ENCODE results near the gene DESI1. TPM values are rescaled to one million over a fixed set of nuclear protein-coding genes. Genes with fewer than 3 reads are reported as not detected.
"Not testable (repeated sequence)": the region's sequence is repeated elsewhere in the genome, so short reads cannot be mapped to it uniquely, and the experiment has no call there.

Gene DESI1
- total RNA-seq: 10 to 100 TPM; 17.4 to 45.7 (median 24.5) TPM
- polyA plus RNA-seq: 10 to 100 TPM; 10.9 to 14.4 TPM
- total RNA-seq: 46.3 reads per million, percentile 69 among the genes with 10 or more reads in this experiment

GRCh38 chr22:41620589-41621098 lies at the start of gene DESI1:
Gene DESI1 (minus strand): TSS chr22:41621043. CDS start chr22:41620839, 204 bp downstream.
- POLR2A ChIA-PET: interaction anchor here (0.9 to 3.7 kb wide), 11 partner anchors 9 to 320 kb away, joined by 3 to 30 read pairs (median 4); partner anchors contain the start of genes CCDC134, PMM1, SNU13 and TOB2
- no peaks in the 10 kb centered on the region for H3K27me3 ChIP-seq (ENCODE audit: control insufficient read depth in 2 of 2, insufficient read depth in 2 of 2, low read length in 2 of 2)
- Mint-ChIP-seq H3K36me3 (peaks cover 0 to 14% (median 8%) of the 10 kb centered on the region in 5 donors), H3K27ac (peak within 1 kb of the TSS; percentile 95 to 100 (median 99)), H3K27me3 (peaks cover 0 to 3% (median 0%) of the 10 kb centered on the region in 5 donors), H3K9me3 (peaks cover 0 to 2% (median 0%) of the 10 kb centered on the region in 11 donors), H3K4me3 (peak within 1 kb of the TSS; percentile 93 to 99 (median 97)), H3K4me1 (peaks cover 22 to 64% (median 44%) of the 10 kb centered on the region in 7 donors)
- H3K4me1 ChIP-seq (ENCODE audit: control insufficient read depth in 2 of 2, insufficient read depth in 2 of 2, low read length in 2 of 2): peaks cover 18 to 20% of the 10 kb centered on the region in 2 donors
- peak within 1 kb of the TSS; percentile 99 for H3K4me3 ChIP-seq (ENCODE audit: low read length)
- H3K36me3 ChIP-seq (ENCODE audit: control insufficient read depth in 2 of 3, insufficient read depth in 3 of 3, low read length in 3 of 3): peaks cover 0 to 32% (median 0%) of the 10 kb centered on the region in 3 experiments
- intact Hi-C loops (cut with micrococcal nuclease): loop anchor here (1.0 to 5.0 kb wide), 18 partner anchors 30 to 801 kb away; partner anchors contain the start of genes ACO2 (in 2 of the 2), POLR3H (in 2 of the 2), RANGAP1 (in 2 of the 2) and SNU13 (in 2 of the 2)
- DNase-seq (peak in 1 of 9 donors; percentile 11), ATAC-seq (peak; percentile 21)
- no peaks in the 10 kb centered on the region for H3K9me3 ChIP-seq (ENCODE audit: control insufficient read depth in 2 of 3, low read length in 3 of 3)
- H3K27ac ChIP-seq (ENCODE audit: low read depth, low read length): peak within 1 kb of the TSS; percentile 99
- CTCF ChIA-PET: interaction anchor here (1.5 kb wide), 1 partner anchor 217 kb away, joined by 3 read pairs; no protein-coding TSS in a partner anchor

DNA sequence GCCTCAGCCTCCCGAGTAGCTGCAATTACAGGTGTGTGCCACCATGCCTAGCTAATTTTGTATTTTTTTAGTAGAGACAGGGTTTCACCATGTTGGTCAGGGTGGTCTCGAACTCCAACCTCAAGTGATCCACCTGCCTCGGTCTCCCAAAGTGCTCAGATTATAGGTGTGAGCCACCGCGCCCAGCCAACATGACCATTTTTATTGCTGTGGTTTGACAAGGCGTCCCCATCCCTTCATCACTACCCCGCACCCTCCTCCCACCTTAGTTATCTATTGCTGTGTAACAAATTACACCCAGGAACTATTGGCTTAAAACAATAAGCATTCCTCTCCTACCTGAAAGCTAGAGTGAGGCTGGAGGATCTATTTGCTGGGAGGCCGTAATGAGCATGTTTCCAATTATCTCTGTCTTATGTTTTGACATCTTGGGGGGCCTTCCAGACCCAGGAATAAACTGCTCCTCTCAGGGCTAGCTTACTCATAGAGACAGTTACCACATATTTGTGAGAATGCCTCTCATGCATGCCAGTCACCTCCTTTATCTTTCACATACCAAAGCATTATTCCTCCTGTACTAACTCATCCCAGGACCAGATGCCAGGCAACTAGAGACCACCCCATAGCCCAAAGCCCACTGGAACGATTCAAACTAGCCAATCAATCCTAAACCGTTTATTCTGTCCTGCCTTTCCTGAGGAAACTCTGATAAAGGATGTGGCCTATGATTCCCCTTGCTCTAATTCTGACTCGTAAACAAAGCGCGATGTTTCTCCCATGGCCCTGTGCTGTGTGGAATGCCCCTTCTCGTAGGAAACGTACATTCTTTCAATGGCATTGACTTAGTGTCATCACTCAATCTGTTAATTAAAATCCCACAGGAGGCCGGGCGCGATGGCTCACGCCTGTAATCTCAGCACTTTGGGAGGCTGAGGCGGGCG lies 48.4 kb upstream of the DESI1 start:
- H3K4me3 Mint-ChIP-seq: peak overlapping the region in 1 of 10 donors; percentile 13
- peaks cover 0 to 18% (median 3%) of the 10 kb centered on the region in 5 donors for H3K36me3 Mint-ChIP-seq
- Histone ChIP-seq H3K27me3 (ENCODE audit: control insufficient read depth in 2 of 2, insufficient read depth in 2 of 2, low read length in 2 of 2) (no peaks in the 10 kb centered on the region), H3K4me3 (ENCODE audit: low read length) (no peak overlapping the region), H3K36me3 (ENCODE audit: control insufficient read depth in 2 of 3, insufficient read depth in 3 of 3, low read length in 3 of 3) (peaks cover 0 to 27% (median 0%) of the 10 kb centered on the region in 3 experiments), H3K4me1 (ENCODE audit: control insufficient read depth in 2 of 2, insufficient read depth in 2 of 2, low read length in 2 of 2) (peaks cover 7% of the 10 kb centered on the region in 2 donors), H3K9me3 (ENCODE audit: control insufficient read depth in 2 of 3, low read length in 3 of 3) (no peaks in the 10 kb centered on the region), H3K27ac (ENCODE audit: low read depth, low read length) (no peak overlapping the region)
- no peaks in the 10 kb centered on the region for H3K27me3 Mint-ChIP-seq
- CTCF ChIA-PET: interaction anchor here (0.6 to 0.8 kb wide), 2 partner anchors 19 to 272 kb away, joined by 3 read pairs; no protein-coding TSS in a partner anchor
- ATAC-seq (no peak), DNase-seq (no peak)
- H3K27ac Mint-ChIP-seq: peak overlapping the region in 8 of 9 donors; percentile 9 to 78 (median 51)
- H3K9me3 Mint-ChIP-seq: no peaks in the 10 kb centered on the region
- POLR2A ChIA-PET: interaction anchor here (1.3 kb wide), 1 partner anchor 10 kb away, joined by 3 read pairs; no protein-coding TSS in a partner anchor
- peaks cover 0 to 29% (median 13%) of the 10 kb centered on the region in 7 donors for H3K4me1 Mint-ChIP-seq
- intact Hi-C loops (cut with micrococcal nuclease): loop anchor here in 1 of 2 donors (5.0 kb wide), 1 partner anchor 472 kb away; no protein-coding TSS in a partner anchor

DNA sequence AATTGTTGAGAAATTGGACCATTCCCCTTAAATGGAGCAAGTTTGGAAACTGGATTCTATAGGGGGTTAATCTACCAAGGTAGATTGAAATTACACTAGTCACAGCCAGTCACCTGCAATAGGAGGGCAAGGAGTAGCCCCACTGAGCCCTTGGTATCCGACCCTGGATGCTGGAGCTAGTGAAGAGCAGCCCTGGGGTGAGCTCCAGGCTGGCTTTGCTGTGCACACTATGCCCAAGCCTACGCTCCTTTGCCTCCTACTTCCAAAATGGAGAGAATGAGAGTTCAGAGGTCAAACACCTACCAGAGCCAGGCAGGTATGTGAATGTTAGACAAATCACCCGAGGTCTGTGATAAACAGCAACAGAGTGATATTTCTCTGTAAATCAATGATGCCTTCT lies 44.1 kb upstream of the DESI1 start:
- intact Hi-C loops (cut with micrococcal nuclease): loop anchor here in 1 of 2 donors (5.0 kb wide), 1 partner anchor 468 kb away; no protein-coding TSS in a partner anchor
- Histone ChIP-seq H3K36me3 (ENCODE audit: control insufficient read depth in 2 of 3, insufficient read depth in 3 of 3, low read length in 3 of 3) (peaks cover 10 to 55% (median 21%) of the 10 kb centered on the region in 3 experiments), H3K9me3 (ENCODE audit: control insufficient read depth in 2 of 3, low read length in 3 of 3) (no peaks in the 10 kb centered on the region), H3K4me3 (ENCODE audit: low read length) (no peak overlapping the region), H3K27me3 (ENCODE audit: control insufficient read depth in 2 of 2, insufficient read depth in 2 of 2, low read length in 2 of 2) (no peaks in the 10 kb centered on the region), H3K27ac (ENCODE audit: low read depth, low read length) (no peak overlapping the region), H3K4me1 (ENCODE audit: control insufficient read depth in 2 of 2, insufficient read depth in 2 of 2, low read length in 2 of 2) (peaks cover 7% of the 10 kb centered on the region in 2 donors)
- CTCF ChIA-PET: interaction anchor here (0.8 to 2.7 kb wide), 3 partner anchors 32 to 282 kb away, joined by 3 to 13 read pairs (median 3); partner anchors contain the start of gene CENPM
- no peaks in the 10 kb centered on the region for H3K9me3 Mint-ChIP-seq
- peaks cover 15 to 39% (median 21%) of the 10 kb centered on the region in 5 donors for H3K36me3 Mint-ChIP-seq
- POLR2A ChIA-PET: interaction anchor here (0.6 to 1.7 kb wide), 4 partner anchors 11 to 168 kb away, joined by 3 to 4 read pairs (median 4); partner anchors contain the start of genes DESI1, SREBF2 and XRCC6
- no peak overlapping the region for H3K4me3 Mint-ChIP-seq
- peaks cover 6 to 21% (median 10%) of the 10 kb centered on the region in 7 donors for H3K4me1 Mint-ChIP-seq
- peak overlapping the region in 6 of 9 donors; percentile 7 to 72 (median 40) for H3K27ac Mint-ChIP-seq
- DNase-seq (no peak), ATAC-seq (no peak)
- no peaks in the 10 kb centered on the region for H3K27me3 Mint-ChIP-seq

GRCh38 chr22:41664490-41664889 lies 43.6 kb upstream of the DESI1 start:
- peaks cover 15 to 40% (median 22%) of the 10 kb centered on the region in 5 donors for H3K36me3 Mint-ChIP-seq
- no peak overlapping the region for H3K27ac ChIP-seq (ENCODE audit: low read depth, low read length)

DNA sequence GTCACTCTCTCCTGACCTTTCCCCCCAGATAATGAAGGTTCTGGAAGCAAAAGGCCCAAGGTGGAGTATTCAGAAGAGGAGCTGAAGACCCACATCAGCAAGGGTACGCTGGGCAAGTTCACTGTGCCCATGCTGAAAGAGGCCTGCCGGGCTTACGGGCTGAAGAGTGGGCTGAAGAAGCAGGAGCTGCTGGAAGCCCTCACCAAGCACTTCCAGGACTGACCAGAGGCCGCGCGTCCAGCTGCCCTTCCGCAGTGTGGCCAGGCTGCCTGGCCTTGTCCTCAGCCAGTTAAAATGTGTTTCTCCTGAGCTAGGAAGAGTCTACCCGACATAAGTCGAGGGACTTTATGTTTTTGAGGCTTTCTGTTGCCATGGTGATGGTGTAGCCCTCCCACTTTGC lies 42.8 kb upstream of the DESI1 start:
- DNase-seq; H3K4me1 ChIP-seq (ENCODE audit: control insufficient read depth in 2 of 2, insufficient read depth in 2 of 2, low read length in 2 of 2); H3K27me3 ChIP-seq (ENCODE audit: control insufficient read depth in 2 of 2, insufficient read depth in 2 of 2, low read length in 2 of 2); intact Hi-C loops (cut with micrococcal nuclease); ATAC-seq; H3K4me3 Mint-ChIP-seq; H3K27me3 Mint-ChIP-seq; H3K9me3 Mint-ChIP-seq; H3K4me3 ChIP-seq (ENCODE audit: low read length); H3K9me3 ChIP-seq (ENCODE audit: control insufficient read depth in 2 of 3, low read length in 3 of 3); H3K27ac ChIP-seq (ENCODE audit: low read depth, low read length): not testable (repeated sequence)
- ChIA-PET CTCF (interaction anchor here (0.9 kb wide), 1 partner anchor 35 kb away, joined by 3 read pairs; the partner anchor contains the start of gene MEI1), POLR2A (interaction anchor here (1.5 kb wide), 1 partner anchor 43 kb away, joined by 3 read pairs; the partner anchor contains the start of genes DESI1 and XRCC6)
- Mint-ChIP-seq H3K27ac (peak overlapping the region in 6 of 9 donors; percentile 7 to 58 (median 40)), H3K36me3 (peaks cover 15 to 40% (median 22%) of the 10 kb centered on the region in 5 donors), H3K4me1 (peaks cover 6 to 15% (median 10%) of the 10 kb centered on the region in 7 donors)
- peaks cover 10 to 68% (median 26%) of the 10 kb centered on the region in 3 experiments for H3K36me3 ChIP-seq (ENCODE audit: control insufficient read depth in 2 of 3, insufficient read depth in 3 of 3, low read length in 3 of 3)

More at GRCh38 chr22:41664490-41664889, 43.6 kb upstream of the DESI1 start:
- ChIA-PET CTCF (interaction anchor here (1.0 kb wide), 1 partner anchor 276 kb away, joined by 3 read pairs; no protein-coding TSS in a partner anchor), POLR2A (interaction anchor here (1.0 to 1.5 kb wide), 2 partner anchors 10 to 43 kb away, joined by 3 to 4 read pairs; partner anchors contain the start of genes DESI1 and XRCC6)
- Mint-ChIP-seq H3K9me3 (no peaks in the 10 kb centered on the region), H3K27me3 (no peaks in the 10 kb centered on the region), H3K27ac (peak overlapping the region in 4 of 9 donors; percentile 7 to 72 (median 42)), H3K4me3 (no peak overlapping the region), H3K4me1 (peaks cover 6 to 21% (median 10%) of the 10 kb centered on the region in 7 donors)
- Histone ChIP-seq H3K36me3 (ENCODE audit: control insufficient read depth in 2 of 3, insufficient read depth in 3 of 3, low read length in 3 of 3) (peaks cover 10 to 59% (median 23%) of the 10 kb centered on the region in 3 experiments), H3K27me3 (ENCODE audit: control insufficient read depth in 2 of 2, insufficient read depth in 2 of 2, low read length in 2 of 2) (no peaks in the 10 kb centered on the region), H3K4me3 (ENCODE audit: low read length) (no peak overlapping the region), H3K9me3 (ENCODE audit: control insufficient read depth in 2 of 3, low read length in 3 of 3) (no peaks in the 10 kb centered on the region), H3K4me1 (ENCODE audit: control insufficient read depth in 2 of 2, insufficient read depth in 2 of 2, low read length in 2 of 2) (peaks cover 7% of the 10 kb centered on the region in 2 donors)
- intact Hi-C loops (cut with micrococcal nuclease): no loop called here
- no peak for ATAC-seq
- no peak for DNase-seq
